A673 (cell line): ENCODE data around the gene POU2F3. TPM values are rescaled to one million over a fixed set of nuclear protein-coding genes. Genes with fewer than 3 reads are reported as not detected.

Experiments
- BruUV-seq: library from RNA; stranded (reverse); fragments of 400-500 nt; replicated peaks from 2 replicates; lab custom pipeline; 2021; lab: Mats Ljungman, UMichigan
- CTCF ChIA-PET: fragments of 300-600 bp; sonication (Branson Sonifier 250); formaldehyde crosslinking; loops from one replicate; lab custom pipeline; 2022; ENCODE audit warnings: antibody characterized with exemption; lab: Charles Lee
- POLR2A ChIA-PET: fragments of 300-600 bp; sonication (Branson Sonifier 250); formaldehyde crosslinking; loops from one replicate; lab custom pipeline; 2022; ENCODE audit warnings: antibody characterized with exemption; ENCODE audit not compliant: low non-redundant PET; lab: Charles Lee
- DNase-seq: peaks from one replicate; pipeline ENCODE4 v3.0.0-alpha.2; 2015; ENCODE audit warnings: low spot score
- H3K27ac ChIP-seq: fragments of 200-600 bp; sonication (generic); 2 replicates; pipeline ENCODE4 v1.5.1; 2016; ENCODE audit warnings: mixed run types, low read depth, mild to moderate bottlenecking, mixed read lengths, antibody characterized with exemption, low read length; ENCODE audit not compliant: poor library complexity, severe bottlenecking
- H3K27me3 ChIP-seq: fragments of 200-600 bp; sonication (generic); replicated peaks from 2 replicates; pipeline ENCODE4 v1.6.1; 2017; ENCODE audit warnings: mixed run types, low read depth, mild to moderate bottlenecking, mixed read lengths, antibody characterized with exemption, low read length; ENCODE audit not compliant: insufficient read depth, poor library complexity
- H3K36me3 ChIP-seq: fragments of 200-600 bp; sonication (generic); 2 replicates; pipeline ENCODE4 v1.6.1; 2016; ENCODE audit warnings: mixed run types, mild to moderate bottlenecking, mixed read lengths, antibody characterized with exemption, low read length; ENCODE audit not compliant: insufficient read depth, poor library complexity, severe bottlenecking
- H3K4me1 ChIP-seq: fragments of 200-600 bp; sonication (generic); 2 replicates; pipeline ENCODE4 v1.6.1; 2017; ENCODE audit warnings: mixed run types, mild to moderate bottlenecking, mixed read lengths, antibody characterized with exemption, low read length; ENCODE audit not compliant: insufficient read depth, poor library complexity, severe bottlenecking
- H3K4me3 ChIP-seq: fragments of 200-600 bp; sonication (generic); 2 replicates; pipeline ENCODE4 v1.5.1; 2016; ENCODE audit warnings: low read depth, mixed run types, mild to moderate bottlenecking, mixed read lengths, low read length; ENCODE audit not compliant: poor library complexity, severe bottlenecking
- H3K9me3 ChIP-seq: fragments of 200-600 bp; sonication (generic); 2 replicates; pipeline ENCODE4 v1.6.1; 2016; ENCODE audit warnings: mixed run types, low read depth, mild to moderate bottlenecking, mixed read lengths, antibody characterized with exemption, low read length; ENCODE audit not compliant: poor library complexity, severe bottlenecking
- EZH2 ChIP-seq: fragments of 200-600 bp; sonication (generic); IDR thresholded peaks from 2 replicates; pipeline ENCODE4 v1.6.1; 2017; ENCODE audit warnings: borderline replicate concordance, low read depth, mild to moderate bottlenecking, mixed read lengths, antibody characterized with exemption, low read length; ENCODE audit not compliant: poor library complexity, severe bottlenecking
- intact Hi-C: fragments of 100-400 bp; cut with micrococcal nuclease; formaldehyde crosslinking; loops from one replicate; pipeline ENCODE4 v1.10.0; 2022; ENCODE audit not compliant: unreplicated experiment
- total RNA-seq: library from RNA; stranded (reverse); gene quantifications from 2 replicates; pipeline ENCODE4 v1.2.3, GENCODE V29; 2021
- TF ChIP-seq, protein P1 (sequence below): fragments of 300-800, 200-600 bp; sonication (generic); conservative IDR thresholded peaks from 2 replicates; pipeline ENCODE4 v1.5.1; 2017; ENCODE audit warnings: low read depth, mild to moderate bottlenecking, antibody characterized with exemption, low read length, moderate library complexity, mixed read lengths

Gene POU2F3
- total RNA-seq, 1 experiment from 2014 or later, result not detected

DNA sequence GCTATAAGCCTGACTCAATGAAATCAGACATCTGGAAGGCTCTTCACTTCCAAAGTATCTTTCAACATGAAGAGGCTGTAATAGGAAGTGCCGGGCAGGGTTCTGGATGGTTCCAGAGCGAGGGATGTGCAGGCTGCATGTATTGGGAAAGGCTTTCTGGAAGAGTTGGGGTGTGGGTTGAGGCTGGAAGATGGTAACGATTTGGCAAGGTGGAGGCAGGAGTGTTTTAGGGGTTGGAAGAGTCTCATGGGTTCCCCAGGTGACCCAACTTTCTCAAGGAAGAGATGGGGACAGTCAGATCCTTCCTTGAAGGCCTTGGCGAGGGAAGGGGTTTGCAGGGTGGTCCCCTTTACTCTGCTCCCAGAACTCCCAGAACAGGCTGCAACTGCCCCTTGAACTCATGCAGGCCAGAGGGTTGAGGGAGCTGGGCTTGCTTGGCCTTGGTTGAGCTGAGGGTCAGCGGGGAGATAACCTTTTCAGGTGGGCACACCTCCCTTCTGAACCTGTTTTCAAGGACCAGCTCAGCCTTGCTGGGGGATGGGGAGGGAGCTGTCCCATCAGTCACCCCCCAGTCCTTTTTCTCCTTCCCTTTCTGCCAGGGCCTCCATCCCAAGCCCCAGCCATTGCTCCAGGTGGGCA, 9.4 kb upstream of the POU2F3 start:
- DNase-seq, result no peak
- no TSS peak for BruUV-seq
- H3K27me3 ChIP-seq, result no peaks in the 10 kb centered on the region
- ChIA-PET POLR2A (no interaction called here), CTCF (interaction anchor here (0.6 kb wide), 1 partner anchor 273 kb away, joined by 3 read pairs; no protein-coding TSS in a partner anchor)
- no peaks in the 10 kb centered on the region for H3K4me1 ChIP-seq
- no peak overlapping the region for H3K4me3 ChIP-seq
- H3K9me3 ChIP-seq, result no peaks in the 10 kb centered on the region
- no peaks in the 10 kb centered on the region for H3K36me3 ChIP-seq
- TF ChIP-seq, protein P1, sequence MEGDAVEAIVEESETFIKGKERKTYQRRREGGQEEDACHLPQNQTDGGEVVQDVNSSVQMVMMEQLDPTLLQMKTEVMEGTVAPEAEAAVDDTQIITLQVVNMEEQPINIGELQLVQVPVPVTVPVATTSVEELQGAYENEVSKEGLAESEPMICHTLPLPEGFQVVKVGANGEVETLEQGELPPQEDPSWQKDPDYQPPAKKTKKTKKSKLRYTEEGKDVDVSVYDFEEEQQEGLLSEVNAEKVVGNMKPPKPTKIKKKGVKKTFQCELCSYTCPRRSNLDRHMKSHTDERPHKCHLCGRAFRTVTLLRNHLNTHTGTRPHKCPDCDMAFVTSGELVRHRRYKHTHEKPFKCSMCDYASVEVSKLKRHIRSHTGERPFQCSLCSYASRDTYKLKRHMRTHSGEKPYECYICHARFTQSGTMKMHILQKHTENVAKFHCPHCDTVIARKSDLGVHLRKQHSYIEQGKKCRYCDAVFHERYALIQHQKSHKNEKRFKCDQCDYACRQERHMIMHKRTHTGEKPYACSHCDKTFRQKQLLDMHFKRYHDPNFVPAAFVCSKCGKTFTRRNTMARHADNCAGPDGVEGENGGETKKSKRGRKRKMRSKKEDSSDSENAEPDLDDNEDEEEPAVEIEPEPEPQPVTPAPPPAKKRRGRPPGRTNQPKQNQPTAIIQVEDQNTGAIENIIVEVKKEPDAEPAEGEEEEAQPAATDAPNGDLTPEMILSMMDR, result no peak
- no peak for TF ChIP-seq EZH2
- intact Hi-C loops, result no loop called here
- no peak overlapping the region for H3K27ac ChIP-seq

DNA sequence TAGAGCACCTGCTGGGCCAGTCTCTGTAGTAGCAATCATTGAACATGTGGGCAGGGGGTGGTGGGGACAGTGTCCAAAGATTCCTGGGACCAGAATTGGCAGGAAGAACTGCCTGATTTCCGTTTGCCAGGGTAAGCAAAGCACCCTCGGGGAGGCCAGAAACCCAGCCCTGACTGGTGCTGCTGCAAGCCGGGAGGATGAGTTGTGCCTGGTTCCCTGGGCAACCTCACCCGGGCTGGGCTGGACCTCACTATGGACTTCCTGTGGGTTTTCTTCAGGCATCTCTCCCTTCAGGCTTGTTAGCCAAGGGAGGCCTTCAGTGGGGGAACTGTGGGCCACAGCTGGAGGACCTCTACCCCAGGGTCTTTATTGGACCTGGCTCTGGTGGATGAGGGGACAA, 8.0 kb upstream of the POU2F3 start:
- Histone ChIP-seq H3K9me3 (no peaks in the 10 kb centered on the region), H3K4me3 (no peak overlapping the region), H3K27me3 (no peaks in the 10 kb centered on the region), H3K4me1 (no peaks in the 10 kb centered on the region), H3K36me3 (no peaks in the 10 kb centered on the region), H3K27ac (no peak overlapping the region)
- TF ChIP-seq, protein P1, result no peak
- no peak for TF ChIP-seq EZH2
- DNase-seq, result no peak
- intact Hi-C loops, result no loop called here
- CTCF ChIA-PET, result no interaction called here
- POLR2A ChIA-PET, result no interaction called here
- BruUV-seq, result no TSS peak

DNA sequence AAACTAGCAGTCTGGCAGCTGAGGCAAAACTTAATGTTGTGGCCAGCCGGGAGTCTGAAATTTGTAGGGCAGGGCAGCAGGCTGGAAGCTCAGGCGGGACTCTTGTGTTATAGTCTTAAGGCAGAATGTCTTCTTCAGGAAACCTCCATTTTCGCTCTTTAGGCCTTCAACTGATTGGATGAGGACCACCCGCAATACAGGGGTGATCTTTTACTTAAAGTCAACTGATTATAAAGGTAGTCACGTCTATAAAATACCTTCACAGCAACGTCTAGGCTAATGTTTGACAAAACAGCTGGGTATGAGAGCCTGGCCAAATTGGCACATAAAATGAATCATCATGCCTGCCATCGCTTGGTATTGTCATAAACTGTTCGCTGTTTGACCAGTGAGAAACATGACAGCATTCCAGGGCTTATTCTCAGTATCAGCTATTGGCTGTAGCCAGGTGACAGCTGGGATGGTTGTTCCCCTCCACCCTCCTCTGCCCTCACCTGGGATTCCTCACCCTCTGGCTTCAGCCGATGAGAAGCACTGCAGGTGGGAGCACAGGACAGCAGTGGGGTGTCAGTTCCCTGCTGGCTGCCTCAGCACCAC, 6.6 kb upstream of the POU2F3 start:
- no peaks in the 10 kb centered on the region for H3K9me3 ChIP-seq
- H3K4me1 ChIP-seq, result no peaks in the 10 kb centered on the region
- POLR2A ChIA-PET, result no interaction called here
- H3K27ac ChIP-seq, result no peak overlapping the region
- no peak overlapping the region for H3K4me3 ChIP-seq
- H3K36me3 ChIP-seq, result no peaks in the 10 kb centered on the region
- no peak for DNase-seq
- H3K27me3 ChIP-seq, result peaks cover 3% of the 10 kb centered on the region
- BruUV-seq, result no TSS peak
- CTCF ChIA-PET, result no interaction called here
- TF ChIP-seq, protein P1, result no peak
- no peak for TF ChIP-seq EZH2
- intact Hi-C loops, result no loop called here
